H1 (cell line): ENCODE data around the gene ZBTB38. TPM values are rescaled to one million over a fixed set of nuclear protein-coding genes. Genes with fewer than 3 reads are reported as not detected.

Experiments used
- CBX5 ChIP-seq: fragments of 300-800, 300-1000 bp; sonication (generic); IDR thresholded peaks from 2 replicates; pipeline ENCODE4 v1.7.1; 2016; ENCODE audit warnings: antibody characterized with exemption, low read length, low read depth
- CREB1 ChIP-seq: IDR thresholded peaks from 2 replicates; pipeline ENCODE4 v1.6.1; 2012; ENCODE audit warnings: inconsistent platforms
- GTF2F1 ChIP-seq: IDR thresholded peaks from 2 replicates; pipeline ENCODE4 v1.6.1; 2012; ENCODE audit warnings: low read depth, low read length, improper control_type of control experiment, borderline replicate concordance
- MAFK ChIP-seq: IDR thresholded peaks from 2 replicates; pipeline ENCODE4 v1.6.1; 2012; ENCODE audit warnings: low read depth, mild to moderate bottlenecking, improper control_type of control experiment, low read length
- NANOG ChIP-seq: IDR thresholded peaks from 2 replicates; pipeline ENCODE4 v1.6.1; 2011; ENCODE audit warnings: low read length, low read depth, mild to moderate bottlenecking, inconsistent platforms; ENCODE audit not compliant: insufficient read depth, poor library complexity, severe bottlenecking
- NRF1 ChIP-seq: IDR thresholded peaks from 2 replicates; pipeline ENCODE4 v1.6.1; 2011; ENCODE audit warnings: mild to moderate bottlenecking, low read depth, low read length, improper control_type of control experiment
- RBBP5 ChIP-seq: IDR thresholded peaks from 2 replicates; pipeline ENCODE4 v1.7.1; 2012; ENCODE audit warnings: low read depth, mild to moderate bottlenecking, inconsistent platforms, low read length, moderate library complexity, borderline replicate concordance
- RNF2 ChIP-seq: fragments of 200-900, 300-1000 bp; sonication (generic); IDR thresholded peaks from 2 replicates; pipeline ENCODE4 v1.7.1; 2016; ENCODE audit warnings: borderline replicate concordance, low read depth, mild to moderate bottlenecking, antibody characterized with exemption, low read length; ENCODE audit not compliant: poor library complexity, severe bottlenecking; ENCODE audit errors: missing control alignments
- SUZ12 ChIP-seq: fragments of 200-600 bp; sonication (generic); IDR thresholded peaks from 2 replicates; pipeline ENCODE4 v1.6.1; 2012; ENCODE audit warnings: mild to moderate bottlenecking, inconsistent platforms, low read length, moderate library complexity, mixed read lengths
- TAF1 ChIP-seq: IDR thresholded peaks from 2 replicates; pipeline ENCODE4 v1.6.1; 2011; ENCODE audit warnings: mild to moderate bottlenecking, low read depth, low read length
- polyA plus RNA-seq, 7 experiments: library from polyadenylated mRNA; depleted of rRNA in 3 of 7; stranded (reverse) in 5 of 7; unstranded in 2 of 7; fragments of >200 nt in 5 of 7; fragments of 200-250 nt in 2 of 7; gene quantifications; 1 replicate in 5 of 7; 2 replicates in 1 of 7; 4 replicates in 1 of 7; pipeline versions ENCODE4 v1.2.1 to v1.2.3, GENCODE V29; 2011 to 2013; ENCODE audit warnings: missing spikeins in 2 of 7, mixed read lengths in 2 of 7
- total RNA-seq: library from RNA; stranded (reverse); fragmentation: NEBNext Ultra II Directional; extraction: Animal tissue kit (Norgen Biotek cat#: 25700); gene quantifications from 2 replicates; pipeline ENCODE4 v1.2.1, GENCODE V29; 2021
- TF ChIP-seq, protein P1 (sequence below), 3 experiments: IDR thresholded peaks; 1 replicate in 2 of 3; 2 replicates in 1 of 3; pipeline versions ENCODE4 v1.5.1 to v1.6.1; 2011; ENCODE audit warnings: low read length in 3 of 3, mild to moderate bottlenecking in 3 of 3, inconsistent platforms in 2 of 3, low read depth in 1 of 3, moderate library complexity in 1 of 3; ENCODE audit not compliant: insufficient read depth in 1 of 3; ENCODE audit errors: control extremely low read depth in 1 of 3

Gene ZBTB38
- total and polyA plus RNA-seq, 2 of the 8 experiments (the other 6 are each of a cell fraction or from before 2014, with no cell fraction given) = 4.4 to 10.5 TPM

DNA sequence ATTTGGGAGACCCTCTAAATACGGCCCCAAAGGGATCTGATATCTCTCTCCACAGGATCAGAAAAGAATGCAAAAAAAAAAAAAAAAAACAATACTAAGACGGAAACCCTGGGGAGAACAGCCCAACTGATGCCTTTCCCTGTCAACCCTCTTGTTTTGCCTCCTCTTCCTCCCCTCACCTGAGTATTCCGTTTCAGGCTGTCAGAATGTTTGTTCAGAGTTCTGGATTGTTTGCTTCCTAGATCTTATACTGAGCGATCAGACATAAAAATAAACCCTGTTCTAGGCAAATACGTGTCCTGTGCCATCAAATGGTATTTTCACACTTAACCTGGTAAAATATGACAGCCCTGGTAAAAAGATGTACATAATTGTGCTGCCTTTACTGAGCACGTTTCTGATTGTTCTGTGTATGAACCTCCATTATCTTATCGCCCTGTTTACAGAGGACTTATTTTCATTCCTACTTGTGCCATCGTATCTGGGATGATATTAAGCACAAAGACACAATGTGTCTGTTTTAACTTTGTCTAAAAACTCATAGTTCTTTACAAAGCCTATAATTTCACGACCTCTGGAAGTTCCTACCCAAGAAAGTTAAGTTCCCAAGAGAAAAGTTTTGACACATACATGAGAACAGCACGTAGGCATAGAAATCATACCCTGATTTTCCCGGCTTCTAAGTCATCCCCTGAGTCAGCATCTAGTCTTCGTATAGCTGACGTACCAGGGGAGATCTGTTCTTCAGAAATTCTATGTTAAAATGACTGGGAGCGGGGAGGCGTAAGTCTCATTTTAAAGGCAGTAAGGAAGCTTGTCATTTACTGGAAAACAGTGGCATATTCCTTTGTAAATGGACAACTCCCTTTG, 856 bp downstream of the ZBTB38 start (continued):
- TF ChIP-seq NANOG (no peak), RNF2 (no peak), CBX5 (no peak), RBBP5 (no peak), MAFK (no peak), TAF1 (no peak), CREB1 (no peak), GTF2F1 (no peak), NRF1 (no peak), SUZ12 (no peak)
- TF ChIP-seq, protein P1, sequence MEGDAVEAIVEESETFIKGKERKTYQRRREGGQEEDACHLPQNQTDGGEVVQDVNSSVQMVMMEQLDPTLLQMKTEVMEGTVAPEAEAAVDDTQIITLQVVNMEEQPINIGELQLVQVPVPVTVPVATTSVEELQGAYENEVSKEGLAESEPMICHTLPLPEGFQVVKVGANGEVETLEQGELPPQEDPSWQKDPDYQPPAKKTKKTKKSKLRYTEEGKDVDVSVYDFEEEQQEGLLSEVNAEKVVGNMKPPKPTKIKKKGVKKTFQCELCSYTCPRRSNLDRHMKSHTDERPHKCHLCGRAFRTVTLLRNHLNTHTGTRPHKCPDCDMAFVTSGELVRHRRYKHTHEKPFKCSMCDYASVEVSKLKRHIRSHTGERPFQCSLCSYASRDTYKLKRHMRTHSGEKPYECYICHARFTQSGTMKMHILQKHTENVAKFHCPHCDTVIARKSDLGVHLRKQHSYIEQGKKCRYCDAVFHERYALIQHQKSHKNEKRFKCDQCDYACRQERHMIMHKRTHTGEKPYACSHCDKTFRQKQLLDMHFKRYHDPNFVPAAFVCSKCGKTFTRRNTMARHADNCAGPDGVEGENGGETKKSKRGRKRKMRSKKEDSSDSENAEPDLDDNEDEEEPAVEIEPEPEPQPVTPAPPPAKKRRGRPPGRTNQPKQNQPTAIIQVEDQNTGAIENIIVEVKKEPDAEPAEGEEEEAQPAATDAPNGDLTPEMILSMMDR (IDR thresholded peaks at IDR 0.05; ENCODE audit: control extremely low read depth in 1 of 3, insufficient read depth in 1 of 3, low read depth in 1 of 3, low read length in 3 of 3) = no peak
- TF ChIP-seq, all 59 proteins: peak for 0
